IMR-90 (cell line): ENCODE data around the gene UBAP2L. TPM values are rescaled to one million over a fixed set of nuclear protein-coding genes. Genes with fewer than 3 reads are reported as not detected.

Experiments
- ATAC-seq: fragments of 200-7000 bp; cut with Tn5 transposase; 2 replicates; pipeline ENCODE4 v1.9.1; 2020; ENCODE audit warnings: low read depth, mild to moderate bottlenecking, moderate library complexity
- BruUV-seq: library from RNA; stranded (reverse); fragments of 400-500 nt; replicated peaks from 2 replicates; lab custom pipeline; 2021; lab: Mats Ljungman, UMichigan
- CTCF ChIA-PET: fragments of 300-600 bp; formaldehyde crosslinking; extraction: SDS; loops from one replicate; lab custom pipeline; 2021; ENCODE audit warnings: antibody characterized with exemption; lab: Yijun Ruan, JAX
- POLR2A ChIA-PET: fragments of 300-600 bp; sonication (Branson Sonifier 250); formaldehyde crosslinking; loops from one replicate; lab custom pipeline; 2022; ENCODE audit warnings: antibody characterized with exemption; ENCODE audit not compliant: unreplicated experiment; lab: Charles Lee
- DNase-seq: peaks from one replicate; pipeline ENCODE4 v3.0.0; 2013
- H2AFZ ChIP-seq: replicated peaks from 2 replicates; pipeline ENCODE3; 2013; ENCODE audit warnings: low read length, mild to moderate bottlenecking; ENCODE audit not compliant: poor library complexity
- H2AK5ac ChIP-seq: 2 replicates; pipeline ENCODE4 v1.6.1; 2013; ENCODE audit warnings: low read depth, low read length, inconsistent platforms
- H2AK9ac ChIP-seq: replicated peaks from 2 replicates; pipeline ENCODE3; 2013; ENCODE audit warnings: mild to moderate bottlenecking, low read depth, low read length, moderate library complexity; ENCODE audit not compliant: poor library complexity
- H2BK120ac ChIP-seq: 2 replicates; pipeline ENCODE4 v1.6.1; 2013; ENCODE audit warnings: low read depth, low read length, inconsistent platforms
- H2BK15ac ChIP-seq: 3 replicates; pipeline ENCODE4 v1.6.1; 2013; ENCODE audit warnings: low read depth, low read length, inconsistent platforms
- H2BK20ac ChIP-seq: 2 replicates; pipeline ENCODE4 v1.6.1; 2013; ENCODE audit warnings: low read depth, mild to moderate bottlenecking, inconsistent platforms, low read length, moderate library complexity
- H2BK5ac ChIP-seq: 2 replicates; pipeline ENCODE4 v1.6.1; 2013; ENCODE audit warnings: mild to moderate bottlenecking, low read depth, low read length, inconsistent platforms; ENCODE audit not compliant: poor library complexity, severe bottlenecking
- H3K14ac ChIP-seq: replicated peaks from 2 replicates; pipeline ENCODE4 v1.6.1; 2013; ENCODE audit warnings: low read depth, low read length, inconsistent platforms
- H3K18ac ChIP-seq: 2 replicates; pipeline ENCODE4 v1.6.1; 2013; ENCODE audit warnings: low read depth, low read length, control low read depth
- H3K23ac ChIP-seq: 2 replicates; pipeline ENCODE4 v1.6.1; 2013; ENCODE audit warnings: low read depth, low read length, inconsistent platforms
- H3K27ac ChIP-seq: 2 replicates; pipeline ENCODE4 v1.5.1; 2013; ENCODE audit warnings: mild to moderate bottlenecking, control low read depth, low read length; ENCODE audit not compliant: insufficient read depth
- H3K27me3 ChIP-seq: 2 replicates; pipeline ENCODE4 v1.6.1; 2013; ENCODE audit warnings: low read length; ENCODE audit not compliant: control insufficient read depth, insufficient read depth
- H3K36me3 ChIP-seq: 2 replicates; pipeline ENCODE4 v1.6.1; 2013; ENCODE audit warnings: low read length, mixed read lengths; ENCODE audit not compliant: control insufficient read depth, insufficient read depth
- H3K4ac ChIP-seq: 2 replicates; pipeline ENCODE4 v1.6.1; 2013; ENCODE audit warnings: low read depth, low read length, inconsistent platforms
- H3K4me1 ChIP-seq: 2 replicates; pipeline ENCODE4 v1.6.1; 2013; ENCODE audit warnings: low read length, mixed read lengths; ENCODE audit not compliant: control insufficient read depth, insufficient read depth
- H3K4me2 ChIP-seq: 2 replicates; pipeline ENCODE4 v1.6.1; 2013; ENCODE audit warnings: low read depth, mild to moderate bottlenecking, control low read depth, low read length, moderate library complexity
- H3K4me3 ChIP-seq: 2 replicates; pipeline ENCODE4 v1.5.1; 2013; ENCODE audit warnings: low read depth, mild to moderate bottlenecking, control low read depth, low read length, moderate library complexity; ENCODE audit not compliant: insufficient read depth
- H3K56ac ChIP-seq: 2 replicates; pipeline ENCODE4 v1.6.1; 2013; ENCODE audit warnings: low read length, inconsistent platforms; ENCODE audit not compliant: insufficient read depth; ENCODE audit errors: extremely low read depth
- H3K79me1 ChIP-seq, 2 experiments: 2 replicates each; pipeline ENCODE4 v1.6.1; 2013; ENCODE audit warnings: low read length in 2 of 2, inconsistent platforms in 1 of 2, low read depth in 1 of 2
- H3K9ac ChIP-seq: 2 replicates; pipeline ENCODE4 v1.6.1; 2013; ENCODE audit warnings: low read depth, low read length, control low read depth
- H3K9me1 ChIP-seq: 2 replicates; pipeline ENCODE4 v1.6.1; 2013; ENCODE audit warnings: low read length, inconsistent platforms; ENCODE audit not compliant: insufficient read depth
- H3K9me3 ChIP-seq: 2 replicates; pipeline ENCODE4 v1.6.1; 2013; ENCODE audit warnings: low read length; ENCODE audit not compliant: control insufficient read depth, insufficient read depth
- H4K20me1 ChIP-seq: 2 replicates; pipeline ENCODE4 v1.6.1; 2013; ENCODE audit warnings: low read length, inconsistent platforms; ENCODE audit not compliant: insufficient read depth
- H4K5ac ChIP-seq: 2 replicates; pipeline ENCODE4 v1.6.1; 2013; ENCODE audit warnings: mild to moderate bottlenecking, low read depth, low read length, control low read depth
- H4K8ac ChIP-seq, 2 experiments: 2 replicates each; pipeline ENCODE4 v1.6.1; 2013; ENCODE audit warnings: low read depth in 2 of 2, low read length in 2 of 2, control low read depth in 1 of 2, inconsistent platforms in 1 of 2
- H4K91ac ChIP-seq: 2 replicates; pipeline ENCODE4 v1.6.1; 2013; ENCODE audit warnings: low read depth, low read length, inconsistent platforms; ENCODE audit not compliant: insufficient read depth
- BHLHE40 ChIP-seq: fragments of 150-350 bp; IDR thresholded peaks from 2 replicates; pipeline ENCODE4 v1.6.1; 2016; ENCODE audit warnings: mild to moderate bottlenecking, low read depth, low read length
- CEBPB ChIP-seq: IDR thresholded peaks from 2 replicates; pipeline ENCODE4 v1.6.1; 2012; ENCODE audit warnings: low read depth, low read length, improper control_type of control experiment
- CTCF ChIP-seq: conservative IDR thresholded peaks from 2 replicates; pipeline ENCODE4 v1.5.1; 2012; ENCODE audit warnings: mild to moderate bottlenecking, low read depth, low read length, improper control_type of control experiment
- ELK1 ChIP-seq: fragments of 150-350 bp; IDR thresholded peaks from 2 replicates; pipeline ENCODE4 v1.6.1; 2016; ENCODE audit warnings: low read depth, mild to moderate bottlenecking, low read length, moderate library complexity, borderline replicate concordance
- FOS ChIP-seq: fragments of 150-350 bp; IDR thresholded peaks from 2 replicates; pipeline ENCODE4 v1.6.1; 2016; ENCODE audit warnings: low read depth, low read length
- MAFK ChIP-seq: IDR thresholded peaks from 2 replicates; pipeline ENCODE4 v1.6.1; 2012; ENCODE audit warnings: low read depth, low read length, improper control_type of control experiment
- MAZ ChIP-seq: IDR thresholded peaks from 2 replicates; pipeline ENCODE4 v1.6.1; 2012; ENCODE audit warnings: low read depth, mild to moderate bottlenecking, low read length, improper control_type of control experiment, moderate library complexity, borderline replicate concordance
- MXI1 ChIP-seq: IDR thresholded peaks from 2 replicates; pipeline ENCODE4 v1.6.1; 2012; ENCODE audit warnings: low read depth, mild to moderate bottlenecking, low read length, moderate library complexity, borderline replicate concordance
- NFE2L2 ChIP-seq: fragments of 150-350 bp; IDR thresholded peaks from 2 replicates; pipeline ENCODE4 v1.6.1; 2016; ENCODE audit warnings: low read depth, mild to moderate bottlenecking, low read length
- POLR2A ChIP-seq: IDR thresholded peaks from 2 replicates; pipeline ENCODE4 v1.6.1; 2012; ENCODE audit warnings: mild to moderate bottlenecking, low read depth, low read length
- RAD21 ChIP-seq: IDR thresholded peaks from 2 replicates; pipeline ENCODE4 v1.6.1; 2012; ENCODE audit warnings: low read length, improper control_type of control experiment
- RCOR1 ChIP-seq: IDR thresholded peaks from 2 replicates; pipeline ENCODE4 v1.6.1; 2012; ENCODE audit warnings: mild to moderate bottlenecking, low read length, improper control_type of control experiment; ENCODE audit not compliant: insufficient replicate concordance
- RFX5 ChIP-seq: IDR thresholded peaks from 2 replicates; pipeline ENCODE4 v1.8.0; 2012; ENCODE audit warnings: low read depth, mild to moderate bottlenecking, low read length, moderate library complexity
- SMC3 ChIP-seq: fragments of 150-350 bp; IDR thresholded peaks from 2 replicates; pipeline ENCODE4 v1.6.1; 2016; ENCODE audit warnings: low read depth, mild to moderate bottlenecking, antibody characterized with exemption, low read length, moderate library complexity
- USF2 ChIP-seq: fragments of 150-350 bp; IDR thresholded peaks from 2 replicates; pipeline ENCODE4 v1.6.1; 2017; ENCODE audit warnings: mild to moderate bottlenecking, antibody characterized with exemption, low read length, low read depth
- WGBS, 2 experiments: methylation state at CpG; one replicate each; pipeline versions ENCODE4 v1.1.5 to v1.1.7; 2013; ENCODE audit warnings: missing lambda C conversion rate in 2 of 2; ENCODE audit not compliant: insufficient read length in 1 of 2; ENCODE audit errors: extremely low coverage in 2 of 2; 5-methylcytosine and 5-hydroxymethylcytosine counted together
- dilution Hi-C: fragments of 300-500 bp; cut with HindIII; formaldehyde crosslinking; loops from one replicate; pipeline ENCODE4 v1.14.3; 2018; ENCODE audit warnings: low sequenced_read_pairs; ENCODE audit not compliant: unreplicated experiment
- in situ Hi-C: fragments of 300-500 bp; cut with MboI; formaldehyde crosslinking; loops from 3 replicates; pipeline ENCODE4 v1.14.3; 2019; ENCODE audit warnings: low sequenced_read_pairs, inconsistent platforms, mixed read lengths
- intact Hi-C: fragments of 100-400 bp; cut with micrococcal nuclease; formaldehyde crosslinking; loops from 2 replicates; pipeline ENCODE4 v1.10.0; 2022
- polyA plus RNA-seq, 3 experiments: library from polyadenylated mRNA; depleted of rRNA; stranded (reverse); fragments of >200 nt; gene quantifications; 2 replicates each; pipeline ENCODE4 v1.2.3, GENCODE V29; 2012; ENCODE audit warnings: low replicate concordance in 1 of 3
- total RNA-seq: library from RNA; depleted of rRNA; stranded (reverse); fragments of >200 nt; gene quantifications from 2 replicates; pipeline ENCODE4 v1.2.3, GENCODE V29; 2012

Gene UBAP2L
- total and polyA plus RNA-seq, 2 of the 4 experiments (the other 2 are of a cell fraction), result 57.5 to 149 TPM

- Histone ChIP-seq H2BK20ac (peak within 1 kb of the TSS; percentile 50; the same call in 1 of the 2 replicates), H3K18ac (peak within 1 kb of the TSS; percentile 83), H3K23ac (peak within 1 kb of the TSS; percentile 1; the same call in 1 of the 2 replicates), H3K9ac (no peak within 1 kb of the TSS), H3K27ac (no peak within 1 kb of the TSS), H2BK15ac (no peak within 1 kb of the TSS), H3K4me2 (no peak within 1 kb of the TSS), H2AK5ac (no peak within 1 kb of the TSS), H2BK5ac (no peak within 1 kb of the TSS), H4K20me1 (no peaks in the 10 kb centered on the region), H4K8ac (peak within 1 kb of the TSS in 1 of 2 experiments; percentile 22; a peak in 1 of 4 replicates), H3K36me3 (no peaks in the 10 kb centered on the region), H2AFZ (peak within 1 kb of the TSS; percentile 28), H4K5ac (peak within 1 kb of the TSS; percentile 71), H2BK120ac (peak within 1 kb of the TSS; percentile 47), H2AK9ac (no peak within 1 kb of the TSS), H3K56ac (no peak within 1 kb of the TSS), H3K4me1 (peaks cover 4% of the 10 kb centered on the region), H3K79me1 (no peaks in the 10 kb centered on the region), H3K27me3 (peaks cover 27% of the 10 kb centered on the region), H3K4me3 (no peak within 1 kb of the TSS), H3K14ac (peak within 1 kb of the TSS; percentile 66), H3K9me3 (no peaks in the 10 kb centered on the region), H4K91ac (peak within 1 kb of the TSS; percentile 10; the same call in 1 of the 2 replicates), H3K9me1 (no peaks in the 10 kb centered on the region), H3K4ac (peak within 1 kb of the TSS; percentile 8; the same call in 1 of the 2 replicates)
- ChIA-PET CTCF (no interaction called here), POLR2A (interaction anchor here (0.5 kb wide), 1 partner anchor 28 kb away, joined by 3 read pairs; the partner anchor contains the start of gene UBAP2L)
- DNase-seq (no peak), ATAC-seq (no peak)
- no TSS peak for BruUV-seq
- dilution Hi-C loops, result no loop called here
- intact Hi-C loops, result no loop called here
- WGBS, 2 experiments, result no CpG with 5 or more reads among the region's 1 CpG
- TF ChIP-seq FOS (no peak), CEBPB (no peak), RFX5 (no peak), SMC3 (no peak), USF2 (no peak), MAZ (no peak), BHLHE40 (no peak), RCOR1 (no peak), CTCF (no peak), NFE2L2 (no peak), MXI1 (no peak), ELK1 (no peak), POLR2A (no peak), RAD21 (no peak), MAFK (no peak)
- in situ Hi-C loops, result no loop called here
Observed at GRCh38 chr1:154191990-154192461, 28.7 kb upstream of the UBAP2L start, which contains the start of gene TPM3. Gene TPM3 (minus strand): TSS chr1:154192100. CDS start chr1:154192018, 82 bp downstream.
